ENCODE data around the gene HIGD2A.

HIGD2A gene

GRCh38 chr5:176362233-176362490 is 26.4 kb upstream of the HIGD2A start:
- Mint-ChIP-seq H3K27me3 (no peaks in the 10 kb centered on the region), H3K27ac (peak overlapping the region; percentile 96), H3K36me3 (peaks cover 7% of the 10 kb centered on the region), H3K4me3 (peak overlapping the region; percentile 97), H3K9me3 (ENCODE audit: low read depth) (no peaks in the 10 kb centered on the region), H3K4me1 (ENCODE audit: low read depth) (peaks cover 34% of the 10 kb centered on the region)

- Mint-ChIP-seq H3K4me1 (ENCODE audit: low read depth) (peaks cover 17% of the 10 kb centered on the region), H3K27me3 (no peaks in the 10 kb centered on the region), H3K36me3 (peaks cover 9% of the 10 kb centered on the region), H3K4me3 (peak overlapping the region; percentile 81), H3K9me3 (ENCODE audit: low read depth) (no peaks in the 10 kb centered on the region), H3K27ac (peak overlapping the region; percentile 75)
These were observed 23.7 kb upstream of the HIGD2A start for GRCh38 chr5:176364765-176365350.

- no peaks in the 10 kb centered on the region for H3K27me3 Mint-ChIP-seq
- H3K4me1 Mint-ChIP-seq (ENCODE audit: low read depth), result peaks cover 16% of the 10 kb centered on the region
- no peaks in the 10 kb centered on the region for H3K9me3 Mint-ChIP-seq (ENCODE audit: low read depth)
- peak within 1 kb of the TSS; percentile 85 for H3K4me3 Mint-ChIP-seq
- peak within 1 kb of the TSS; percentile 75 for H3K27ac Mint-ChIP-seq
- H3K36me3 Mint-ChIP-seq, result peaks cover 9% of the 10 kb centered on the region
These were observed 23.0 kb upstream of the HIGD2A start, which contains the start of gene ARL10 for GRCh38 chr5:176365351-176366231. Gene ARL10, plus strand, starts transcription at chr5:176365487. Its CDS starts 77 bp downstream, at chr5:176365564.

- H3K9me3 Mint-ChIP-seq (ENCODE audit: low read depth), result no peaks in the 10 kb centered on the region
- peak overlapping the region; percentile 85 for H3K4me3 Mint-ChIP-seq
- peak overlapping the region; percentile 69 for H3K27ac Mint-ChIP-seq
- H3K27me3 Mint-ChIP-seq, result no peaks in the 10 kb centered on the region
- H3K4me1 Mint-ChIP-seq (ENCODE audit: low read depth), result peaks cover 16% of the 10 kb centered on the region
- H3K36me3 Mint-ChIP-seq, result peaks cover 9% of the 10 kb centered on the region
These were observed 22.2 kb upstream of the HIGD2A start for GRCh38 chr5:176366232-176366894.

- Mint-ChIP-seq H3K4me1 (ENCODE audit: low read depth) (peaks cover 4% of the 10 kb centered on the region), H3K4me3 (no peak overlapping the region), H3K36me3 (peaks cover 9% of the 10 kb centered on the region)
These were observed 19.8 kb upstream of the HIGD2A start for GRCh38 chr5:176368726-176369125.

GRCh38 chr5:176369934-176370711 is 18.4 kb upstream of the HIGD2A start:
- H3K4me3 Mint-ChIP-seq, result no peak overlapping the region
- no peak overlapping the region for H3K27ac Mint-ChIP-seq
- H3K9me3 Mint-ChIP-seq (ENCODE audit: low read depth), result no peaks in the 10 kb centered on the region
- no peaks in the 10 kb centered on the region for H3K27me3 Mint-ChIP-seq
- H3K4me1 Mint-ChIP-seq (ENCODE audit: low read depth), result peaks cover 4% of the 10 kb centered on the region
- H3K36me3 Mint-ChIP-seq, result peaks cover 9% of the 10 kb centered on the region

More at GRCh38 chr5:176368726-176369125, 19.8 kb upstream of the HIGD2A start:
- no peak overlapping the region for H3K27ac Mint-ChIP-seq
- no peaks in the 10 kb centered on the region for H3K27me3 Mint-ChIP-seq
- H3K9me3 Mint-ChIP-seq (ENCODE audit: low read depth), result no peaks in the 10 kb centered on the region

GRCh38 chr5:176371621-176372539 is 16.7 kb upstream of the HIGD2A start:
- Mint-ChIP-seq H3K9me3 (ENCODE audit: low read depth) (no peaks in the 10 kb centered on the region), H3K36me3 (peaks cover 13% of the 10 kb centered on the region), H3K4me1 (ENCODE audit: low read depth) (no peaks in the 10 kb centered on the region), H3K27ac (no peak overlapping the region), H3K27me3 (no peaks in the 10 kb centered on the region), H3K4me3 (no peak overlapping the region)

- Mint-ChIP-seq H3K27me3 (no peaks in the 10 kb centered on the region), H3K9me3 (ENCODE audit: low read depth) (no peaks in the 10 kb centered on the region), H3K4me3 (no peak overlapping the region), H3K36me3 (peaks cover 4% of the 10 kb centered on the region), H3K27ac (no peak overlapping the region), H3K4me1 (ENCODE audit: low read depth) (no peaks in the 10 kb centered on the region)
These were observed 15.3 kb upstream of the HIGD2A start for GRCh38 chr5:176373100-176373818.

GRCh38 chr5:176379881-176380280 is 8.7 kb upstream of the HIGD2A start:
- no peaks in the 10 kb centered on the region for H3K9me3 Mint-ChIP-seq (ENCODE audit: low read depth)
- H3K4me3 Mint-ChIP-seq, result no peak overlapping the region
- H3K27me3 Mint-ChIP-seq, result no peaks in the 10 kb centered on the region
- H3K4me1 Mint-ChIP-seq (ENCODE audit: low read depth), result peaks cover 2% of the 10 kb centered on the region
- no peak overlapping the region for H3K27ac Mint-ChIP-seq
- H3K36me3 Mint-ChIP-seq, result peaks cover 4% of the 10 kb centered on the region

- H3K9me3 Mint-ChIP-seq (ENCODE audit: low read depth), result no peaks in the 10 kb centered on the region
- peaks cover 11% of the 10 kb centered on the region for H3K4me1 Mint-ChIP-seq (ENCODE audit: low read depth)
- no peak overlapping the region for H3K27ac Mint-ChIP-seq
- no peaks in the 10 kb centered on the region for H3K27me3 Mint-ChIP-seq
- peaks cover 4% of the 10 kb centered on the region for H3K36me3 Mint-ChIP-seq
- H3K4me3 Mint-ChIP-seq, result no peak overlapping the region
These were observed 7.1 kb upstream of the HIGD2A start for GRCh38 chr5:176381423-176381822.

GRCh38 chr5:176381979-176382378 is 6.6 kb upstream of the HIGD2A start:
- no peak overlapping the region for H3K27ac Mint-ChIP-seq
- H3K9me3 Mint-ChIP-seq (ENCODE audit: low read depth), result no peaks in the 10 kb centered on the region
- H3K4me3 Mint-ChIP-seq, result no peak overlapping the region
- H3K4me1 Mint-ChIP-seq (ENCODE audit: low read depth), result peaks cover 16% of the 10 kb centered on the region
- peaks cover 6% of the 10 kb centered on the region for H3K36me3 Mint-ChIP-seq
- H3K27me3 Mint-ChIP-seq, result no peaks in the 10 kb centered on the region

GRCh38 chr5:176382721-176383120 is 5.8 kb upstream of the HIGD2A start:
- Mint-ChIP-seq H3K27me3 (no peaks in the 10 kb centered on the region), H3K36me3 (peaks cover 9% of the 10 kb centered on the region), H3K4me3 (no peak overlapping the region), H3K27ac (no peak overlapping the region), H3K9me3 (ENCODE audit: low read depth) (no peaks in the 10 kb centered on the region), H3K4me1 (ENCODE audit: low read depth) (peaks cover 20% of the 10 kb centered on the region)

GRCh38 chr5:176383248-176383905 is 5.2 kb upstream of the HIGD2A start:
- Mint-ChIP-seq H3K4me3 (no peak overlapping the region), H3K27me3 (no peaks in the 10 kb centered on the region), H3K27ac (no peak overlapping the region), H3K4me1 (ENCODE audit: low read depth) (peaks cover 23% of the 10 kb centered on the region), H3K9me3 (ENCODE audit: low read depth) (no peaks in the 10 kb centered on the region), H3K36me3 (peaks cover 12% of the 10 kb centered on the region)
